ENCODE data around the gene TNRC18. TPM values are rescaled to one million over a fixed set of nuclear protein-coding genes. Genes with fewer than 3 reads are reported as not detected.
"Not testable (repeated sequence)": the region's sequence is repeated elsewhere in the genome, so short reads cannot be mapped to it uniquely, and the experiment has no call there.

The TNRC18 gene
- total and polyA plus RNA-seq, 4 donors, result 42.5 to 130 (median 80.2) TPM

- Histone ChIP-seq H3K27ac (ENCODE audit: low read depth, low read length) (no peak overlapping the region), H3K36me3 (ENCODE audit: control insufficient read depth, insufficient read depth, low read length) (peaks cover 84% of the 10 kb centered on the region), H3K4me1 (ENCODE audit: control insufficient read depth, insufficient read depth, low read length) (no peaks in the 10 kb centered on the region), H3K9me3 (ENCODE audit: control insufficient read depth, insufficient read depth, low read length) (peaks cover 4% of the 10 kb centered on the region), H3K4me3 (ENCODE audit: low read depth, low read length) (no peak overlapping the region), H3K27me3 (ENCODE audit: control insufficient read depth, insufficient read depth, low read length) (no peaks in the 10 kb centered on the region)
- WGBS (ENCODE audit: insufficient coverage), result 96% methylated on average over 11 of the region's 14 CpGs
- no peak for DNase-seq (ENCODE audit: low read depth in 4 of 6, low spot score in 6 of 6)
These were observed 107.9 kb downstream of the TNRC18 start for GRCh38 chr7:5315761-5316160.

GRCh38 chr7:5314864-5315263 is 108.8 kb downstream of the TNRC18 start:
- Histone ChIP-seq H3K36me3 (ENCODE audit: control insufficient read depth, insufficient read depth, low read length) (peaks cover 81% of the 10 kb centered on the region), H3K27me3 (ENCODE audit: control insufficient read depth, insufficient read depth, low read length) (no peaks in the 10 kb centered on the region), H3K4me1 (ENCODE audit: control insufficient read depth, insufficient read depth, low read length) (no peaks in the 10 kb centered on the region), H3K4me3 (ENCODE audit: low read depth, low read length) (no peak overlapping the region), H3K9me3 (ENCODE audit: control insufficient read depth, insufficient read depth, low read length) (peaks cover 4% of the 10 kb centered on the region), H3K27ac (ENCODE audit: low read depth, low read length) (no peak overlapping the region)
- WGBS (ENCODE audit: insufficient coverage), result 96% methylated on average over 19 of the region's 19 CpGs
- no peak for DNase-seq (ENCODE audit: low read depth in 4 of 6, low spot score in 6 of 6)

- H3K27ac ChIP-seq (ENCODE audit: low read depth, low read length); DNase-seq (ENCODE audit: low read depth in 4 of 6, low spot score in 6 of 6); H3K27me3 ChIP-seq (ENCODE audit: control insufficient read depth, insufficient read depth, low read length); H3K4me3 ChIP-seq (ENCODE audit: low read depth, low read length); H3K4me1 ChIP-seq (ENCODE audit: control insufficient read depth, insufficient read depth, low read length); H3K9me3 ChIP-seq (ENCODE audit: control insufficient read depth, insufficient read depth, low read length): not testable (repeated sequence)
- WGBS (ENCODE audit: insufficient coverage), result 82% methylated on average over 35 of the region's 48 CpGs
- peaks cover 84% of the 10 kb centered on the region for H3K36me3 ChIP-seq (ENCODE audit: control insufficient read depth, insufficient read depth, low read length)
These were observed 110.4 kb downstream of the TNRC18 start for GRCh38 chr7:5313076-5313885.

GRCh38 chr7:5312276-5313070 is 111.2 kb downstream of the TNRC18 start:
- H3K27ac ChIP-seq (ENCODE audit: low read depth, low read length), result not testable (repeated sequence)
- H3K36me3 ChIP-seq (ENCODE audit: control insufficient read depth, insufficient read depth, low read length), result peaks cover 91% of the 10 kb centered on the region
- 87% methylated on average over 27 of the region's 46 CpGs for WGBS (ENCODE audit: insufficient coverage)

GRCh38 chr7:5310822-5311405 is 112.7 kb downstream of the TNRC18 start:
- no peaks in the 10 kb centered on the region for H3K9me3 ChIP-seq (ENCODE audit: control insufficient read depth, insufficient read depth, low read length)
- WGBS (ENCODE audit: insufficient coverage), result 96% methylated on average over 16 of the region's 16 CpGs
- H3K27me3 ChIP-seq (ENCODE audit: control insufficient read depth, insufficient read depth, low read length), result no peaks in the 10 kb centered on the region
- H3K36me3 ChIP-seq (ENCODE audit: control insufficient read depth, insufficient read depth, low read length), result peaks cover 90% of the 10 kb centered on the region
- no peaks in the 10 kb centered on the region for H3K4me1 ChIP-seq (ENCODE audit: control insufficient read depth, insufficient read depth, low read length)
- H3K4me3 ChIP-seq (ENCODE audit: low read depth, low read length), result no peak overlapping the region
- no peak for DNase-seq (ENCODE audit: low read depth in 4 of 6, low spot score in 6 of 6)
- H3K27ac ChIP-seq (ENCODE audit: low read depth, low read length), result no peak overlapping the region

More at GRCh38 chr7:5312276-5313070, 111.2 kb downstream of the TNRC18 start:
- DNase-seq (ENCODE audit: low read depth in 4 of 6, low spot score in 6 of 6); H3K4me1 ChIP-seq (ENCODE audit: control insufficient read depth, insufficient read depth, low read length); H3K27me3 ChIP-seq (ENCODE audit: control insufficient read depth, insufficient read depth, low read length); H3K9me3 ChIP-seq (ENCODE audit: control insufficient read depth, insufficient read depth, low read length); H3K4me3 ChIP-seq (ENCODE audit: low read depth, low read length): not testable (repeated sequence)

GRCh38 chr7:5309146-5309545 is 114.5 kb downstream of the TNRC18 start:
- Histone ChIP-seq H3K27ac (ENCODE audit: low read depth, low read length) (no peak overlapping the region), H3K27me3 (ENCODE audit: control insufficient read depth, insufficient read depth, low read length) (no peaks in the 10 kb centered on the region), H3K4me1 (ENCODE audit: control insufficient read depth, insufficient read depth, low read length) (no peaks in the 10 kb centered on the region), H3K9me3 (ENCODE audit: control insufficient read depth, insufficient read depth, low read length) (no peaks in the 10 kb centered on the region), H3K4me3 (ENCODE audit: low read depth, low read length) (no peak overlapping the region), H3K36me3 (ENCODE audit: control insufficient read depth, insufficient read depth, low read length) (peaks cover 81% of the 10 kb centered on the region)
- no peak for DNase-seq (ENCODE audit: low read depth in 4 of 6, low spot score in 6 of 6)
- 95% methylated on average over 20 of the region's 25 CpGs for WGBS (ENCODE audit: insufficient coverage)

GRCh38 chr7:5307221-5308142 is 116.2 kb downstream of the TNRC18 start:
- not testable (repeated sequence) for H3K27ac ChIP-seq (ENCODE audit: low read depth, low read length); H3K9me3 ChIP-seq (ENCODE audit: control insufficient read depth, insufficient read depth, low read length); H3K27me3 ChIP-seq (ENCODE audit: control insufficient read depth, insufficient read depth, low read length); H3K4me1 ChIP-seq (ENCODE audit: control insufficient read depth, insufficient read depth, low read length); DNase-seq (ENCODE audit: low read depth in 4 of 6, low spot score in 6 of 6); H3K4me3 ChIP-seq (ENCODE audit: low read depth, low read length)
- peaks cover 82% of the 10 kb centered on the region for H3K36me3 ChIP-seq (ENCODE audit: control insufficient read depth, insufficient read depth, low read length)
- WGBS (ENCODE audit: insufficient coverage), result 94% methylated on average over 37 of the region's 39 CpGs

GRCh38 chr7:5305050-5305449 is 118.6 kb downstream of the TNRC18 start:
- H3K27me3 ChIP-seq (ENCODE audit: control insufficient read depth, insufficient read depth, low read length); H3K4me1 ChIP-seq (ENCODE audit: control insufficient read depth, insufficient read depth, low read length); H3K4me3 ChIP-seq (ENCODE audit: low read depth, low read length); DNase-seq (ENCODE audit: low read depth in 4 of 6, low spot score in 6 of 6); H3K27ac ChIP-seq (ENCODE audit: low read depth, low read length); H3K9me3 ChIP-seq (ENCODE audit: control insufficient read depth, insufficient read depth, low read length): not testable (repeated sequence)
- 92% methylated on average over 9 of the region's 9 CpGs for WGBS (ENCODE audit: insufficient coverage)
- peaks cover 80% of the 10 kb centered on the region for H3K36me3 ChIP-seq (ENCODE audit: control insufficient read depth, insufficient read depth, low read length)
